ENCODE measurements around the gene PRPH2.

PRPH2 gene

GRCh38 chr6:42729731-42730130 is 7.3 kb upstream of the PRPH2 start:
- Histone ChIP-seq H3K27me3 (ENCODE audit: control insufficient read depth, low read length) (no peaks in the 10 kb centered on the region), H3K9me3 (ENCODE audit: control insufficient read depth, insufficient read depth, low read length) (no peaks in the 10 kb centered on the region), H3K79me2 (ENCODE audit: control insufficient read depth, low read length) (no peaks in the 10 kb centered on the region), H3K4me3 (ENCODE audit: low read length) (no peak overlapping the region), H3F3A (ENCODE audit: control insufficient read depth, insufficient read depth) (peaks cover 3% of the 10 kb centered on the region; the same call in 1 of the 2 replicates), H3K9me2 (replicated peaks; ENCODE audit: control insufficient read depth, low read length) (no peaks in the 10 kb centered on the region), H3K4me1 (ENCODE audit: control insufficient read depth, low read length) (peaks cover 18% of the 10 kb centered on the region), H4K20me1 (ENCODE audit: control insufficient read depth, insufficient read depth, low read depth, low read length) (no peaks in the 10 kb centered on the region), H3K27ac (ENCODE audit: low read depth, low read length) (no peak overlapping the region), H3K36me3 (ENCODE audit: control insufficient read depth, low read length) (no peaks in the 10 kb centered on the region), H3K4me2 (ENCODE audit: low read length) (no peak overlapping the region)
- TF ChIP-seq EZH2phosphoT487 (IDR thresholded peaks at IDR 0.05; ENCODE audit: borderline replicate concordance, low read length) (no peak), CTCF (IDR thresholded peaks at IDR 0.05; ENCODE audit: low read depth, low read length, poor library complexity, severe bottlenecking) (no peak)

GRCh38 chr6:42727627-42728026 is 5.2 kb upstream of the PRPH2 start:
- Histone ChIP-seq H3K9me2 (replicated peaks; ENCODE audit: control insufficient read depth, low read length) (no peaks in the 10 kb centered on the region), H3K27me3 (ENCODE audit: control insufficient read depth, low read length) (no peaks in the 10 kb centered on the region), H4K20me1 (ENCODE audit: control insufficient read depth, insufficient read depth, low read depth, low read length) (no peaks in the 10 kb centered on the region), H3K27ac (ENCODE audit: low read depth, low read length) (no peak overlapping the region), H3K4me1 (ENCODE audit: control insufficient read depth, low read length) (peaks cover 18% of the 10 kb centered on the region), H3F3A (ENCODE audit: control insufficient read depth, insufficient read depth) (peaks cover 3% of the 10 kb centered on the region; the same call in 1 of the 2 replicates), H3K36me3 (ENCODE audit: control insufficient read depth, low read length) (no peaks in the 10 kb centered on the region), H3K9me3 (ENCODE audit: control insufficient read depth, insufficient read depth, low read length) (no peaks in the 10 kb centered on the region), H3K4me2 (ENCODE audit: low read length) (no peak overlapping the region), H3K79me2 (ENCODE audit: control insufficient read depth, low read length) (no peaks in the 10 kb centered on the region), H3K4me3 (ENCODE audit: low read length) (no peak overlapping the region)
- TF ChIP-seq CTCF (IDR thresholded peaks at IDR 0.05; ENCODE audit: low read depth, low read length, poor library complexity, severe bottlenecking) (no peak), EZH2phosphoT487 (IDR thresholded peaks at IDR 0.05; ENCODE audit: borderline replicate concordance, low read length) (no peak)

- Histone ChIP-seq H3K4me3 (ENCODE audit: low read length) (peak overlapping the region; percentile 69), H3K27ac (ENCODE audit: low read depth, low read length) (peak overlapping the region; percentile 68)
Observed at GRCh38 chr6:42727087-42727611, 4.8 kb upstream of the PRPH2 start.

More at GRCh38 chr6:42727087-42727611, 4.8 kb upstream of the PRPH2 start:
- Histone ChIP-seq H3K27me3 (ENCODE audit: control insufficient read depth, low read length) (no peaks in the 10 kb centered on the region), H3K9me3 (ENCODE audit: control insufficient read depth, insufficient read depth, low read length) (no peaks in the 10 kb centered on the region), H3K4me2 (ENCODE audit: low read length) (peak overlapping the region; percentile 81), H3K79me2 (ENCODE audit: control insufficient read depth, low read length) (no peaks in the 10 kb centered on the region), H3K9me2 (replicated peaks; ENCODE audit: control insufficient read depth, low read length) (no peaks in the 10 kb centered on the region), H3K4me1 (ENCODE audit: control insufficient read depth, low read length) (peaks cover 18% of the 10 kb centered on the region), H4K20me1 (ENCODE audit: control insufficient read depth, insufficient read depth, low read depth, low read length) (no peaks in the 10 kb centered on the region), H3K36me3 (ENCODE audit: control insufficient read depth, low read length) (no peaks in the 10 kb centered on the region), H3F3A (ENCODE audit: control insufficient read depth, insufficient read depth) (peaks cover 3% of the 10 kb centered on the region; the same call in 1 of the 2 replicates)
- TF ChIP-seq CTCF (IDR thresholded peaks at IDR 0.05; ENCODE audit: low read depth, low read length, poor library complexity, severe bottlenecking), result no peak
- TF ChIP-seq EZH2phosphoT487 (IDR thresholded peaks at IDR 0.05; ENCODE audit: borderline replicate concordance, low read length), result no peak
